ENCODE measurements around the gene RAD52.

The RAD52 gene

DNA sequence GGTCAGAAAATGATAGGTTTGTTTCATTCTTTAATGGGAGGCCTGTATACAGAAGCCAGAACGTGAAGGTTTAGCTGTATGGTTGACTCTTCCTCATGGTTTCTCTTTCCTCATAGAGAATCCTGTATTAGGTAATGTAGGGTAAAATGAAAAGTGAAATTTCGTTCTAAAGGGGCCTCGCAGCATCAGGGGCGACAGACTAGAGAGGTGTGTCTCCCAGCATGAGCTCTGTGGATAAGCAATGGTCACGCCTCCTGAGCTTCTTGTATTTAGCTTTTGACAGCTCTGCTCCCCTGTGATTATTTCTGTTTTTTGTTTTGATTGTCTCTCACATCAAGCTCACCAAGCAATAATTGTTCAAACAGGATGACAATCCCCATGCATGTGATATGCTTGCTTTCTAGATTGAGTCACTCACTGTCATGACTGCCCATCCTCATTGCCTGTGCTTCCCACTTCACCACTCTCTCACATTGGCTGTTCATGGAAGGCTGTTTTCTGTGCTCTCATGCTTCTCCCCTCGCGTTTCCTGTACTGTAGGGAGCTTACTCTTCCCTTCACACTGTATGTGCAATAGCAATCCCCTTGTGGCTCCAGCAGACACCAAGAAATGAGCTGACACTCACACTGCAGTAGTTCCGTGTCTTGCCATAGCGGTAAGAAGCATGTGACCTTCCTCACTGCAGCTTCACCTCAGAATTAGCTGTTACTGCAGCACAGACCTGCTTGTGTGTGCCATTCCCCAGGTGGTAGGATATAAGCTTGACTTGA lies 44.0 kb downstream of the RAD52 start:
- Histone ChIP-seq H3K4me3 (replicated peaks; ENCODE audit: insufficient read depth, low read length) (no peak overlapping the region), H3K27ac (replicated peaks) (peak overlapping the region; percentile 89), H3K27me3 (ENCODE audit: insufficient read depth, poor library complexity, severe bottlenecking) (no peaks in the 10 kb centered on the region)
- DNase-seq (ENCODE audit: low read depth in 1 of 2, low spot score in 1 of 2), result peak; percentile 81 to 95
- TF ChIP-seq POLR2AphosphoS5 (IDR thresholded peaks at IDR 0.05; ENCODE audit: low read depth) (peak; percentile 60), SPI1 (IDR thresholded peaks at IDR 0.05; ENCODE audit: borderline replicate concordance, low read depth) (peak; percentile 36; the same call in 1 of the 2 replicates)
- TF ChIP-seq, protein P1, sequence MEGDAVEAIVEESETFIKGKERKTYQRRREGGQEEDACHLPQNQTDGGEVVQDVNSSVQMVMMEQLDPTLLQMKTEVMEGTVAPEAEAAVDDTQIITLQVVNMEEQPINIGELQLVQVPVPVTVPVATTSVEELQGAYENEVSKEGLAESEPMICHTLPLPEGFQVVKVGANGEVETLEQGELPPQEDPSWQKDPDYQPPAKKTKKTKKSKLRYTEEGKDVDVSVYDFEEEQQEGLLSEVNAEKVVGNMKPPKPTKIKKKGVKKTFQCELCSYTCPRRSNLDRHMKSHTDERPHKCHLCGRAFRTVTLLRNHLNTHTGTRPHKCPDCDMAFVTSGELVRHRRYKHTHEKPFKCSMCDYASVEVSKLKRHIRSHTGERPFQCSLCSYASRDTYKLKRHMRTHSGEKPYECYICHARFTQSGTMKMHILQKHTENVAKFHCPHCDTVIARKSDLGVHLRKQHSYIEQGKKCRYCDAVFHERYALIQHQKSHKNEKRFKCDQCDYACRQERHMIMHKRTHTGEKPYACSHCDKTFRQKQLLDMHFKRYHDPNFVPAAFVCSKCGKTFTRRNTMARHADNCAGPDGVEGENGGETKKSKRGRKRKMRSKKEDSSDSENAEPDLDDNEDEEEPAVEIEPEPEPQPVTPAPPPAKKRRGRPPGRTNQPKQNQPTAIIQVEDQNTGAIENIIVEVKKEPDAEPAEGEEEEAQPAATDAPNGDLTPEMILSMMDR (IDR thresholded peaks at IDR 0.05; ENCODE audit: insufficient read depth, low read length), result no peak

DNA sequence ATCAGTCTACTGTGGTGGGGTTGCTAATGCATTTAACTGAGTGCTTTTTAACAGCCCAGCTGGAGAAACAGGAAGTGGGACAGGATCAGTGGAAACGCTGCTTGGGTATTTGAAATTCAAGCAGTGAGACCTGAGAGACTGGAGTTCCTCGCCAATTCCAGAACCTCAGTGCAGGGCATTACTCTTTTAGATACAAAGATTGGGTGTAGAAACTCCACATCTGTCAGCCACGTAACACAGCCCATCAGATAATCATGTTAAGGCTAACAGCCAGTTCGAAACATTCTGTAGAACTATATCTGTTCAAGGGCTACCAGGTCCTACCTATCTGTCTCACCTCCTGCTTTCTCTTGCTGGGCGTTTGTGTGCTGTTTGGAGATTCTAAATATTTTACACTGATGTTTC lies 45.5 kb downstream of the RAD52 start:
- Histone ChIP-seq H3K27me3 (ENCODE audit: insufficient read depth, poor library complexity, severe bottlenecking) (no peaks in the 10 kb centered on the region), H3K27ac (replicated peaks) (peak overlapping the region; percentile 89), H3K4me3 (replicated peaks; ENCODE audit: insufficient read depth, low read length) (no peak overlapping the region)
- TF ChIP-seq POLR2AphosphoS5 (IDR thresholded peaks at IDR 0.05; ENCODE audit: low read depth) (no peak), GABPA (IDR thresholded peaks at IDR 0.05; ENCODE audit: low read depth) (no peak), SPI1 (IDR thresholded peaks at IDR 0.05; ENCODE audit: borderline replicate concordance, low read depth) (peak; percentile 97)
- TF ChIP-seq, protein P2, sequence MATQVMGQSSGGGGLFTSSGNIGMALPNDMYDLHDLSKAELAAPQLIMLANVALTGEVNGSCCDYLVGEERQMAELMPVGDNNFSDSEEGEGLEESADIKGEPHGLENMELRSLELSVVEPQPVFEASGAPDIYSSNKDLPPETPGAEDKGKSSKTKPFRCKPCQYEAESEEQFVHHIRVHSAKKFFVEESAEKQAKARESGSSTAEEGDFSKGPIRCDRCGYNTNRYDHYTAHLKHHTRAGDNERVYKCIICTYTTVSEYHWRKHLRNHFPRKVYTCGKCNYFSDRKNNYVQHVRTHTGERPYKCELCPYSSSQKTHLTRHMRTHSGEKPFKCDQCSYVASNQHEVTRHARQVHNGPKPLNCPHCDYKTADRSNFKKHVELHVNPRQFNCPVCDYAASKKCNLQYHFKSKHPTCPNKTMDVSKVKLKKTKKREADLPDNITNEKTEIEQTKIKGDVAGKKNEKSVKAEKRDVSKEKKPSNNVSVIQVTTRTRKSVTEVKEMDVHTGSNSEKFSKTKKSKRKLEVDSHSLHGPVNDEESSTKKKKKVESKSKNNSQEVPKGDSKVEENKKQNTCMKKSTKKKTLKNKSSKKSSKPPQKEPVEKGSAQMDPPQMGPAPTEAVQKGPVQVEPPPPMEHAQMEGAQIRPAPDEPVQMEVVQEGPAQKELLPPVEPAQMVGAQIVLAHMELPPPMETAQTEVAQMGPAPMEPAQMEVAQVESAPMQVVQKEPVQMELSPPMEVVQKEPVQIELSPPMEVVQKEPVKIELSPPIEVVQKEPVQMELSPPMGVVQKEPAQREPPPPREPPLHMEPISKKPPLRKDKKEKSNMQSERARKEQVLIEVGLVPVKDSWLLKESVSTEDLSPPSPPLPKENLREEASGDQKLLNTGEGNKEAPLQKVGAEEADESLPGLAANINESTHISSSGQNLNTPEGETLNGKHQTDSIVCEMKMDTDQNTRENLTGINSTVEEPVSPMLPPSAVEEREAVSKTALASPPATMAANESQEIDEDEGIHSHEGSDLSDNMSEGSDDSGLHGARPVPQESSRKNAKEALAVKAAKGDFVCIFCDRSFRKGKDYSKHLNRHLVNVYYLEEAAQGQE (IDR thresholded peaks at IDR 0.05; ENCODE audit: insufficient replicate concordance, low read depth), result no peak
- TF ChIP-seq, protein P1 (IDR thresholded peaks at IDR 0.05; ENCODE audit: insufficient read depth, low read length), result no peak
- DNase-seq (ENCODE audit: low read depth in 1 of 2, low spot score in 1 of 2), result peak in 1 of 2 experiments; percentile 67

DNA sequence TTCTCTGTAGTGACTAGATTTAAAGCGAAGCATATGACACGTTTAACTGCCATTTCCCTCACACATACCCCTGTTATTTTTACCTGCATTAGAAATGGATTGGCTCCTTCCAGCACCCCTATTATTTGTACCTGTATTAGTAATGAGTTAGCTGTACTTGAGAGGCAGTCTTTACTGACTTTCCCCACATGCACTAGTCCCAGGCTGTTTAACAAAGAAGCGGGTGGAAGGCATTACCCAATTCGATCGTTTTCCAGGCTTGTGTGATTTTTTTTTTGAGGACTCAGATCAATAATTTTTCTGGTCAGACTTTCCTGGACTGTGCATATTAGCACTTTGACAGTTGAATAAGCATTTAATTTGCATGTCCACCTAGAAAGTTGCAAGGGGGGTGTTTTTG lies 46.4 kb downstream of the RAD52 start:
- no peak for TF ChIP-seq GABPA (IDR thresholded peaks at IDR 0.05; ENCODE audit: low read depth)
- TF ChIP-seq, protein P2 (IDR thresholded peaks at IDR 0.05; ENCODE audit: insufficient replicate concordance, low read depth), result no peak
- TF ChIP-seq SPI1 (IDR thresholded peaks at IDR 0.05; ENCODE audit: borderline replicate concordance, low read depth), result no peak
- no peak for TF ChIP-seq POLR2AphosphoS5 (IDR thresholded peaks at IDR 0.05; ENCODE audit: low read depth)
- TF ChIP-seq, protein P1 (IDR thresholded peaks at IDR 0.05; ENCODE audit: insufficient read depth, low read length), result no peak
- Histone ChIP-seq H3K27me3 (ENCODE audit: insufficient read depth, poor library complexity, severe bottlenecking) (no peaks in the 10 kb centered on the region), H3K4me3 (replicated peaks; ENCODE audit: insufficient read depth, low read length) (no peak overlapping the region), H3K27ac (replicated peaks) (no peak overlapping the region; the same call in 1 of the 2 replicates)
- no peak for DNase-seq (ENCODE audit: low read depth in 1 of 2, low spot score in 1 of 2)

Data from HL-60 (cell line).